Measurements from ENCODE around the gene OLFM2.

DNA sequence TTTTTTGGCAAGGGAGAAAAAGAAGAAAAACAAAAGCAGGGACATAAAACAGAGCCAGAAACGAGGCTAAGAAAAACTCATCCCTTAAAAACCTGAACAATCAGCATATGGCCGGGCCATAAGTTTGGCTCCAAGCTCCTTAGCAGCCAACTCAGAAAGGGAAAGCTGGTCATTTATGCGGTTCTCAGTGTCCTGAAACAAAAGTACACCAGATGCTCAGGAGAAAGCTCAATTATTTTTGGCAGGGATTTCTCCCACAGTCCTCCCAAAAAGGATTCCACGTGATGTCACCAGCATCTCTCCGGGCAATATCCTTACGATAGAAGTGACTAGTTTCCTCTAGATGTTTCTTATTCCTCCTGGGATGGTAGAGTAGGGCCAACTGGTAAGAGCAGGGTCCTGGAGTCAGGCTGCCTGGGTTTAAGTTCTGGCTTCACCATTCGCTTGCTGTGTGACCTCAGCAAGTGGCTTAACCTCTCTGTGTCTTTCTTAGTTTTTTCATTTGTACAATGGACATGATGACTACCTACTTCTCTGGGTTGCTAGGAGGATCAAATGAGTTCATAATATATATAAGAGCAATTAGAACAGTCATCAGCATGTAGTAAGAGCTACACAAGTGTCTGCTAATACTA, 67.2 kb downstream of the OLFM2 start:
- TF ChIP-seq TOX (CRISPR knock-in tag; IDR thresholded peaks at IDR 0.05; ENCODE audit: borderline replicate concordance) (no peak), ZNF70 (CRISPR knock-in tag; IDR thresholded peaks at IDR 0.05) (no peak), PPARA (CRISPR knock-in tag; IDR thresholded peaks at IDR 0.05; ENCODE audit: borderline replicate concordance) (no peak), ZFP30 (CRISPR knock-in tag; IDR thresholded peaks at IDR 0.05) (no peak), ARNTL (CRISPR knock-in tag; IDR thresholded peaks at IDR 0.05; ENCODE audit: borderline replicate concordance, low read depth) (no peak), CSDC2 (CRISPR knock-in tag; IDR thresholded peaks at IDR 0.05) (no peak), RARB (CRISPR knock-in tag; IDR thresholded peaks at IDR 0.05) (no peak), ZNF8 (CRISPR knock-in tag; IDR thresholded peaks at IDR 0.05) (no peak), SNAI2 (CRISPR knock-in tag; IDR thresholded peaks at IDR 0.05) (no peak), ISL1 (CRISPR knock-in tag; IDR thresholded peaks at IDR 0.05) (no peak)
- TF ChIP-seq, protein P1, sequence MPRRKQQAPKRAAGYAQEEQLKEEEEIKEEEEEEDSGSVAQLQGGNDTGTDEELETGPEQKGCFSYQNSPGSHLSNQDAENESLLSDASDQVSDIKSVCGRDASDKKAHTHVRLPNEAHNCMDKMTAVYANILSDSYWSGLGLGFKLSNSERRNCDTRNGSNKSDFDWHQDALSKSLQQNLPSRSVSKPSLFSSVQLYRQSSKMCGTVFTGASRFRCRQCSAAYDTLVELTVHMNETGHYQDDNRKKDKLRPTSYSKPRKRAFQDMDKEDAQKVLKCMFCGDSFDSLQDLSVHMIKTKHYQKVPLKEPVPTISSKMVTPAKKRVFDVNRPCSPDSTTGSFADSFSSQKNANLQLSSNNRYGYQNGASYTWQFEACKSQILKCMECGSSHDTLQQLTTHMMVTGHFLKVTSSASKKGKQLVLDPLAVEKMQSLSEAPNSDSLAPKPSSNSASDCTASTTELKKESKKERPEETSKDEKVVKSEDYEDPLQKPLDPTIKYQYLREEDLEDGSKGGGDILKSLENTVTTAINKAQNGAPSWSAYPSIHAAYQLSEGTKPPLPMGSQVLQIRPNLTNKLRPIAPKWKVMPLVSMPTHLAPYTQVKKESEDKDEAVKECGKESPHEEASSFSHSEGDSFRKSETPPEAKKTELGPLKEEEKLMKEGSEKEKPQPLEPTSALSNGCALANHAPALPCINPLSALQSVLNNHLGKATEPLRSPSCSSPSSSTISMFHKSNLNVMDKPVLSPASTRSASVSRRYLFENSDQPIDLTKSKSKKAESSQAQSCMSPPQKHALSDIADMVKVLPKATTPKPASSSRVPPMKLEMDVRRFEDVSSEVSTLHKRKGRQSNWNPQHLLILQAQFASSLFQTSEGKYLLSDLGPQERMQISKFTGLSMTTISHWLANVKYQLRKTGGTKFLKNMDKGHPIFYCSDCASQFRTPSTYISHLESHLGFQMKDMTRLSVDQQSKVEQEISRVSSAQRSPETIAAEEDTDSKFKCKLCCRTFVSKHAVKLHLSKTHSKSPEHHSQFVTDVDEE (CRISPR knock-in tag; IDR thresholded peaks at IDR 0.05), result no peak
- TF ChIP-seq, protein P2, sequence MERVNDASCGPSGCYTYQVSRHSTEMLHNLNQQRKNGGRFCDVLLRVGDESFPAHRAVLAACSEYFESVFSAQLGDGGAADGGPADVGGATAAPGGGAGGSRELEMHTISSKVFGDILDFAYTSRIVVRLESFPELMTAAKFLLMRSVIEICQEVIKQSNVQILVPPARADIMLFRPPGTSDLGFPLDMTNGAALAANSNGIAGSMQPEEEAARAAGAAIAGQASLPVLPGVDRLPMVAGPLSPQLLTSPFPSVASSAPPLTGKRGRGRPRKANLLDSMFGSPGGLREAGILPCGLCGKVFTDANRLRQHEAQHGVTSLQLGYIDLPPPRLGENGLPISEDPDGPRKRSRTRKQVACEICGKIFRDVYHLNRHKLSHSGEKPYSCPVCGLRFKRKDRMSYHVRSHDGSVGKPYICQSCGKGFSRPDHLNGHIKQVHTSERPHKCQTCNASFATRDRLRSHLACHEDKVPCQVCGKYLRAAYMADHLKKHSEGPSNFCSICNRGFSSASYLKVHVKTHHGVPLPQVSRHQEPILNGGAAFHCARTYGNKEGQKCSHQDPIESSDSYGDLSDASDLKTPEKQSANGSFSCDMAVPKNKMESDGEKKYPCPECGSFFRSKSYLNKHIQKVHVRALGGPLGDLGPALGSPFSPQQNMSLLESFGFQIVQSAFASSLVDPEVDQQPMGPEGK (CRISPR knock-in tag; IDR thresholded peaks at IDR 0.05; ENCODE audit: borderline replicate concordance), result no peak
- TF ChIP-seq, protein P3, sequence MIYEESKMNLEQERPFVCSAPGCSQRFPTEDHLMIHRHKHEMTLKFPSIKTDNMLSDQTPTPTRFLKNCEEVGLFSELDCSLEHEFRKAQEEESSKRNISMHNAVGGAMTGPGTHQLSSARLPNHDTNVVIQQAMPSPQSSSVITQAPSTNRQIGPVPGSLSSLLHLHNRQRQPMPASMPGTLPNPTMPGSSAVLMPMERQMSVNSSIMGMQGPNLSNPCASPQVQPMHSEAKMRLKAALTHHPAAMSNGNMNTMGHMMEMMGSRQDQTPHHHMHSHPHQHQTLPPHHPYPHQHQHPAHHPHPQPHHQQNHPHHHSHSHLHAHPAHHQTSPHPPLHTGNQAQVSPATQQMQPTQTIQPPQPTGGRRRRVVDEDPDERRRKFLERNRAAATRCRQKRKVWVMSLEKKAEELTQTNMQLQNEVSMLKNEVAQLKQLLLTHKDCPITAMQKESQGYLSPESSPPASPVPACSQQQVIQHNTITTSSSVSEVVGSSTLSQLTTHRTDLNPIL (CRISPR knock-in tag; IDR thresholded peaks at IDR 0.05; ENCODE audit: low read depth), result no peak
- TF ChIP-seq, protein P4, sequence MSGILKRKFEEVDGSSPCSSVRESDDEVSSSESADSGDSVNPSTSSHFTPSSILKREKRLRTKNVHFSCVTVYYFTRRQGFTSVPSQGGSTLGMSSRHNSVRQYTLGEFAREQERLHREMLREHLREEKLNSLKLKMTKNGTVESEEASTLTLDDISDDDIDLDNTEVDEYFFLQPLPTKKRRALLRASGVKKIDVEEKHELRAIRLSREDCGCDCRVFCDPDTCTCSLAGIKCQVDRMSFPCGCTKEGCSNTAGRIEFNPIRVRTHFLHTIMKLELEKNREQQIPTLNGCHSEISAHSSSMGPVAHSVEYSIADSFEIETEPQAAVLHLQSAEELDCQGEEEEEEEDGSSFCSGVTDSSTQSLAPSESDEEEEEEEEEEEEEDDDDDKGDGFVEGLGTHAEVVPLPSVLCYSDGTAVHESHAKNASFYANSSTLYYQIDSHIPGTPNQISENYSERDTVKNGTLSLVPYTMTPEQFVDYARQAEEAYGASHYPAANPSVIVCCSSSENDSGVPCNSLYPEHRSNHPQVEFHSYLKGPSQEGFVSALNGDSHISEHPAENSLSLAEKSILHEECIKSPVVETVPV (CRISPR knock-in tag; IDR thresholded peaks at IDR 0.05), result no peak
